Nephron (organoid): ENCODE data around the gene RPUSD2.
"Not testable (repeated sequence)": the region's sequence is repeated elsewhere in the genome, so short reads cannot be mapped to it uniquely, and the experiment has no call there.

Experiments used
- H3K27ac Mint-ChIP-seq, 3 experiments: 2 replicates each; pipeline ENCODE4 v1.8.0; 2020; ENCODE audit warnings: mixed read lengths in 3 of 3, mild to moderate bottlenecking in 2 of 3, moderate library complexity in 1 of 3
- H3K27me3 Mint-ChIP-seq: 2 replicates; pipeline ENCODE4 v1.8.0; 2021; ENCODE audit warnings: low read depth, mild to moderate bottlenecking, moderate library complexity, mixed read lengths
- H3K36me3 Mint-ChIP-seq: 2 replicates; pipeline ENCODE4 v1.8.0; 2020; ENCODE audit warnings: low read depth, mixed read lengths
- H3K4me1 Mint-ChIP-seq: 2 replicates; pipeline ENCODE4 v1.8.0; 2020; ENCODE audit warnings: mixed read lengths
- H3K4me3 Mint-ChIP-seq, 3 experiments: 2 replicates each; pipeline ENCODE4 v1.8.0; 2020; ENCODE audit warnings: mild to moderate bottlenecking in 3 of 3, mixed read lengths in 3 of 3, moderate library complexity in 2 of 3
- H3K9me3 Mint-ChIP-seq: 2 replicates; pipeline ENCODE4 v1.8.0; 2020; ENCODE audit warnings: mixed read lengths
- TF ChIP-seq, protein P1 (sequence below), 3 experiments: fragments of 200-600 bp; sonication (generic); IDR thresholded peaks; one replicate each; pipeline ENCODE4 v1.5.0; 2021; ENCODE audit warnings: antibody characterized with exemption in 3 of 3; ENCODE audit not compliant: unreplicated experiment in 3 of 3

RPUSD2 gene

GRCh38 chr15:40565333-40566238 is 3.5 kb upstream of the RPUSD2 start:
- Mint-ChIP-seq H3K36me3 (peaks cover 7% of the 10 kb centered on the region), H3K9me3 (no peaks in the 10 kb centered on the region), H3K27me3 (no peaks in the 10 kb centered on the region), H3K27ac (peak overlapping the region; percentile 54 to 91 (median 83)), H3K4me1 (peaks cover 44% of the 10 kb centered on the region), H3K4me3 (peak overlapping the region; percentile 86 to 89 (median 87))
- TF ChIP-seq, protein P1, sequence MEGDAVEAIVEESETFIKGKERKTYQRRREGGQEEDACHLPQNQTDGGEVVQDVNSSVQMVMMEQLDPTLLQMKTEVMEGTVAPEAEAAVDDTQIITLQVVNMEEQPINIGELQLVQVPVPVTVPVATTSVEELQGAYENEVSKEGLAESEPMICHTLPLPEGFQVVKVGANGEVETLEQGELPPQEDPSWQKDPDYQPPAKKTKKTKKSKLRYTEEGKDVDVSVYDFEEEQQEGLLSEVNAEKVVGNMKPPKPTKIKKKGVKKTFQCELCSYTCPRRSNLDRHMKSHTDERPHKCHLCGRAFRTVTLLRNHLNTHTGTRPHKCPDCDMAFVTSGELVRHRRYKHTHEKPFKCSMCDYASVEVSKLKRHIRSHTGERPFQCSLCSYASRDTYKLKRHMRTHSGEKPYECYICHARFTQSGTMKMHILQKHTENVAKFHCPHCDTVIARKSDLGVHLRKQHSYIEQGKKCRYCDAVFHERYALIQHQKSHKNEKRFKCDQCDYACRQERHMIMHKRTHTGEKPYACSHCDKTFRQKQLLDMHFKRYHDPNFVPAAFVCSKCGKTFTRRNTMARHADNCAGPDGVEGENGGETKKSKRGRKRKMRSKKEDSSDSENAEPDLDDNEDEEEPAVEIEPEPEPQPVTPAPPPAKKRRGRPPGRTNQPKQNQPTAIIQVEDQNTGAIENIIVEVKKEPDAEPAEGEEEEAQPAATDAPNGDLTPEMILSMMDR (IDR thresholded peaks at IDR 0.05; ENCODE audit: unreplicated experiment in 3 of 3) = no peak

- Mint-ChIP-seq H3K27me3 (no peaks in the 10 kb centered on the region), H3K4me1 (peaks cover 41% of the 10 kb centered on the region), H3K4me3 (peak overlapping the region; percentile 65 to 88 (median 79)), H3K36me3 (no peaks in the 10 kb centered on the region), H3K9me3 (no peaks in the 10 kb centered on the region), H3K27ac (peak overlapping the region in 2 of 3 experiments; percentile 32 to 64)
- TF ChIP-seq, protein P1 (IDR thresholded peaks at IDR 0.05; ENCODE audit: unreplicated experiment in 3 of 3) = peak in 1 of 3 experiments; percentile 14
Measured at GRCh38 chr15:40567111-40567510, 2.0 kb upstream of the RPUSD2 start.

DNA sequence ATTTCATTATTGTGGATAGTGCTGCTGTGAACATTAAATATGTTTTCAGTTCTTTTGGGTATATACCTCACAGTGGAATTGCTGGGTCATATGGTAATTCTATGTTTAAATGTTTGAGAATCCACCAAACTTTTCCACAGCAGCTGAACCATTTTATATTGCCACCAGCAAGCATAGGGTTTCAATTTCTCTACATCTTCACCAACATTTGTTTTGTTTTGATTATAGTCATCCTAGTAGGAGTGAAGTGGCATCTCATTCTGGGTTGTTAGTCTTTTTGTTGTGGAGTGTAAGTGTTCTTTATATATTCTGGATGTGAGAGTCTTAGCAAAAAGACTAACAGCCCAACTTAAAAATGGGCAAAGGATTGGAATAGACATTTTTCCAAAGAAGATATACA is 6.0 kb downstream of the RPUSD2 start:
- no peaks in the 10 kb centered on the region for H3K27me3 Mint-ChIP-seq
- peaks cover 6% of the 10 kb centered on the region for H3K4me1 Mint-ChIP-seq
- peaks cover 36% of the 10 kb centered on the region for H3K36me3 Mint-ChIP-seq
- TF ChIP-seq, protein P1 (IDR thresholded peaks at IDR 0.05; ENCODE audit: unreplicated experiment in 3 of 3) = no peak
- no peak overlapping the region for H3K4me3 Mint-ChIP-seq
- H3K9me3 Mint-ChIP-seq = peaks cover 5% of the 10 kb centered on the region
- no peak overlapping the region for H3K27ac Mint-ChIP-seq

DNA sequence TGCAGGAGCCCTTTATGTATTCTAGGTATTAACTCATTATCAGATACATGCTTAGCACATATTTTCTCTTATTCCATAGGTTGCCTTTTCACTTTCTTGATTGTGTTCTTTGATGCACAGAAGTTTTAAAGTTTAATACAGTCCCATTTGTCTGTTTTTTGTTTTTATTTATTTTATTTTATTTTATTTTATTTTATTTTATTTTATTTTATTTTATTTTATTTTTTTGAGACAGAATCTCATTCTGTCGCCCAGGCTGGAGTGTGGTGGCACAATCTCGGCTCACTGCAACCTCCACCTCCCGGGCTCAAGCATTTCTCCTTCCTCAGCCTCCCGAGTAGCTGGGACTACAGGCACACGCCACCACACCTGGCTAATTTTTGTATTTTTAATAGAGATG is 7.8 kb downstream of the RPUSD2 start:
- not testable (repeated sequence) for H3K27ac Mint-ChIP-seq, H3K4me1 Mint-ChIP-seq, H3K27me3 Mint-ChIP-seq, H3K9me3 Mint-ChIP-seq, H3K4me3 Mint-ChIP-seq
- H3K36me3 Mint-ChIP-seq = peaks cover 36% of the 10 kb centered on the region

DNA sequence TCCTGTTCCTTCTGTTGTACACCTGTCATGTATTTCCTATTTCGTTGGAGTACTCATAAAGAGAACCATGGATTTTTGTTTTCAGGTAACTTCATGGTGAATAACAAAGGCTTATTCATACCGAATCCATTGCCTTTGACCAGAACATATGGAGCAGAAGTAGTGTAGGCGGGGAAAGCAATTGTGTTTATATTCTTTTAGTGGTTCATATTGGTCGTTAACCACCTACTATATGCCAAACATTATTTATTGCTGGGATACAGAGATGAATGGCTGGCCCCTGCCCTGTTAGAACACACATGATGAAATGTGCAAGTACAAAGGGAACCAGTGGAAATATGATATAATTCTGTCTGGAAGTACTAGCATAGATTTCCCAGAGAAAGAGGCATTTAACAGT is 9.8 kb downstream of the RPUSD2 start:
- H3K27ac Mint-ChIP-seq = no peak overlapping the region
- no peaks in the 10 kb centered on the region for H3K27me3 Mint-ChIP-seq
- H3K9me3 Mint-ChIP-seq = peaks cover 5% of the 10 kb centered on the region
- TF ChIP-seq, protein P1 (IDR thresholded peaks at IDR 0.05; ENCODE audit: unreplicated experiment in 3 of 3) = no peak
- H3K4me1 Mint-ChIP-seq = peaks cover 1% of the 10 kb centered on the region
- no peak overlapping the region for H3K4me3 Mint-ChIP-seq
- peaks cover 22% of the 10 kb centered on the region for H3K36me3 Mint-ChIP-seq

DNA sequence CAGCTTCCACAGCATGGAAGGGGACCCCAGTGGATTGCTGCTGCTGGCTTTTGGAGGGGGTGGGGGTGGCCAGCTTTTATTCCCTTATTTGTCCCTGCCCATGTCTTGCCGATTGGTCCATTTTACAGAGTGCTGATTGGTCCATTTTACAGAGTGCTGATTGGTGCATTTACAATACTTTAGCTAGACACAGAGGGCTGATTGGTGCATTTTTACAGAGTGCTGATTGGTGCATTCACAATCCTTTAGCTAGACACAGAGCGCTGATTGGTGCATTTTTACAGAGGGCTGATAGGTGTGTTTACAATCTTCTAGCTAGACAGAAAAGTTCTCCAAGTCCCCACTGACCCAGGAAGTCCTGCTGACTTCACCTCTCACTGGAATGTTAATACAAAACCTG is 12.7 kb downstream of the RPUSD2 start:
- H3K4me1 Mint-ChIP-seq = peaks cover 11% of the 10 kb centered on the region
- not testable (repeated sequence) for H3K27ac Mint-ChIP-seq, H3K27me3 Mint-ChIP-seq, H3K9me3 Mint-ChIP-seq, H3K36me3 Mint-ChIP-seq, H3K4me3 Mint-ChIP-seq

GRCh38 chr15:40582726-40583246 is 13.7 kb downstream of the RPUSD2 start:
- Mint-ChIP-seq H3K4me3 (no peak overlapping the region), H3K9me3 (peaks cover 4% of the 10 kb centered on the region), H3K4me1 (peaks cover 11% of the 10 kb centered on the region), H3K36me3 (peaks cover 2% of the 10 kb centered on the region), H3K27me3 (no peaks in the 10 kb centered on the region), H3K27ac (no peak overlapping the region)
- TF ChIP-seq, protein P1 (IDR thresholded peaks at IDR 0.05; ENCODE audit: unreplicated experiment in 3 of 3) = no peak
